WTC11 (cell line): ENCODE data around the gene FCHO1.

Source experiments
- CBFB ChIP-seq: sonication (generic); formaldehyde crosslinking; IDR thresholded peaks from 2 replicates; pipeline ENCODE4 v1.8.1; 2022; ENCODE audit warnings: mild to moderate bottlenecking, low read depth, missing genetic modification reagents
- CTCF ChIP-seq: fragments of 200-600 bp; IDR thresholded peaks from 2 replicates; pipeline ENCODE4 v1.8.0; 2022; ENCODE audit warnings: antibody characterized with exemption
- ETV6 ChIP-seq: sonication (generic); formaldehyde crosslinking; IDR thresholded peaks from 2 replicates; pipeline ENCODE4 v1.8.1; 2022; ENCODE audit warnings: mild to moderate bottlenecking, missing genetic modification reagents
- MLX ChIP-seq: sonication (generic); formaldehyde crosslinking; IDR thresholded peaks from 2 replicates; pipeline ENCODE4 v1.8.1; 2023; ENCODE audit warnings: mild to moderate bottlenecking, missing genetic modification reagents, moderate library complexity
- TCF7 ChIP-seq: sonication (generic); formaldehyde crosslinking; IDR thresholded peaks from 2 replicates; pipeline ENCODE4 v1.8.0; 2022; ENCODE audit warnings: mild to moderate bottlenecking, low read depth, missing genetic modification reagents, moderate library complexity
- TEAD1 ChIP-seq: sonication (generic); formaldehyde crosslinking; IDR thresholded peaks from 2 replicates; pipeline ENCODE4 v1.8.0; 2022; ENCODE audit warnings: mild to moderate bottlenecking, missing genetic modification reagents
- TEAD4 ChIP-seq: sonication (generic); formaldehyde crosslinking; IDR thresholded peaks from 2 replicates; pipeline ENCODE4 v1.8.0; 2022; ENCODE audit warnings: mild to moderate bottlenecking, missing genetic modification reagents
- USF1 ChIP-seq: sonication (generic); formaldehyde crosslinking; IDR thresholded peaks from 2 replicates; pipeline ENCODE4 v1.8.0; 2022; ENCODE audit warnings: mild to moderate bottlenecking, missing genetic modification reagents
- USF2 ChIP-seq: sonication (generic); formaldehyde crosslinking; IDR thresholded peaks from 2 replicates; pipeline ENCODE4 v1.8.1; 2023; ENCODE audit warnings: mild to moderate bottlenecking, missing genetic modification reagents, moderate library complexity
- ZNF219 ChIP-seq: sonication (generic); formaldehyde crosslinking; IDR thresholded peaks from 2 replicates; pipeline ENCODE4 v1.8.0; 2023; ENCODE audit warnings: missing genetic modification reagents, mild to moderate bottlenecking, borderline replicate concordance
- ZNF396 ChIP-seq: fragments of 250-450 bp; sonication (Bioruptor Pico); IDR thresholded peaks from 2 replicates; pipeline ENCODE4 v1.8.0; 2021; ENCODE audit warnings: mild to moderate bottlenecking, moderate library complexity, borderline replicate concordance

GRCh38 chr19:17720440-17720839, 30.8 kb upstream of the FCHO1 start:
- TF ChIP-seq USF2 (CRISPR knock-in tag) (no peak), ZNF396 (CRISPR knock-in tag) (no peak), CTCF (no peak), TEAD4 (CRISPR knock-in tag) (no peak), ETV6 (CRISPR knock-in tag) (no peak), TEAD1 (no peak), ZNF219 (CRISPR knock-in tag) (no peak), USF1 (CRISPR knock-in tag) (no peak), MLX (no peak), CBFB (CRISPR knock-in tag) (no peak), TCF7 (CRISPR knock-in tag) (no peak)
